Neuronal stem cell (in vitro differentiated cells): ENCODE data around the gene RCAN3.
A peak's percentile ranks its signal among the peaks of the same experiment; 100 is the strongest.
"Not testable (repeated sequence)": the region's sequence is repeated elsewhere in the genome, so short reads cannot be mapped to it uniquely, and the experiment has no call there.

ENCODE experiments used
- DNase-seq: peaks from one replicate; pipeline ENCODE4 v3.0.0-alpha.2; 2013; ENCODE audit warnings: low spot score
- H2AFZ ChIP-seq: one replicate; pipeline ENCODE4 v1.6.1; 2013; ENCODE audit warnings: mild to moderate bottlenecking, low read length, inconsistent platforms
- H2AK5ac ChIP-seq: 2 replicates; pipeline ENCODE4 v1.6.1; 2013; ENCODE audit warnings: low read depth, mild to moderate bottlenecking, inconsistent platforms, low read length, moderate library complexity, mixed read lengths
- H2BK120ac ChIP-seq: 2 replicates; pipeline ENCODE4 v1.6.1; 2013; ENCODE audit warnings: low read depth, mild to moderate bottlenecking, inconsistent platforms, low read length, moderate library complexity, mixed read lengths
- H2BK12ac ChIP-seq: one replicate; pipeline ENCODE4 v1.6.1; 2013; ENCODE audit warnings: low read length, inconsistent platforms
- H2BK15ac ChIP-seq: 2 replicates; pipeline ENCODE4 v1.6.1; 2013; ENCODE audit warnings: mild to moderate bottlenecking, low read length, inconsistent platforms, mixed read lengths
- H2BK5ac ChIP-seq: one replicate; pipeline ENCODE4 v1.6.1; 2013; ENCODE audit warnings: inconsistent platforms, mild to moderate bottlenecking, low read length, moderate library complexity
- H3K14ac ChIP-seq: one replicate; pipeline ENCODE4 v1.6.1; 2013; ENCODE audit warnings: low read length, inconsistent platforms
- H3K18ac ChIP-seq: 2 replicates; pipeline ENCODE4 v1.6.1; 2013; ENCODE audit warnings: low read length, inconsistent platforms
- H3K23ac ChIP-seq: 2 replicates; pipeline ENCODE4 v1.6.1; 2013; ENCODE audit warnings: low read depth, mild to moderate bottlenecking, mixed read lengths, low read length, inconsistent platforms; ENCODE audit not compliant: poor library complexity
- H3K27ac ChIP-seq: replicated peaks from 3 replicates; pipeline ENCODE4 v1.5.1; 2013; ENCODE audit warnings: low read length, inconsistent platforms
- H3K27me3 ChIP-seq, 3 experiments: 2 replicates each; pipeline ENCODE4 v1.6.1; 2013; ENCODE audit warnings: low read length in 3 of 3, mild to moderate bottlenecking in 2 of 3, inconsistent platforms in 1 of 3, low read depth in 1 of 3, mixed read lengths in 1 of 3, moderate library complexity in 1 of 3; ENCODE audit not compliant: control insufficient read depth in 3 of 3, insufficient read depth in 3 of 3
- H3K36me3 ChIP-seq, 2 donors: replicated peaks in 1 of 2; 2 replicates each; pipeline ENCODE4 v1.6.1; 2013; ENCODE audit warnings: low read length in 2 of 2; ENCODE audit not compliant: control insufficient read depth in 2 of 2, insufficient read depth in 2 of 2
- H3K4ac ChIP-seq: 2 replicates; pipeline ENCODE4 v1.6.1; 2013; ENCODE audit warnings: inconsistent platforms, mild to moderate bottlenecking, low read length, moderate library complexity
- H3K4me1 ChIP-seq, 2 donors: 1 replicate in 1 of 2; 2 replicates in 1 of 2; pipeline ENCODE4 v1.6.1; 2013; ENCODE audit warnings: low read length in 2 of 2, low read depth in 1 of 2; ENCODE audit not compliant: control insufficient read depth in 2 of 2, insufficient read depth in 1 of 2
- H3K4me2 ChIP-seq: one replicate; pipeline ENCODE4 v1.6.1; 2013; ENCODE audit warnings: mild to moderate bottlenecking, low read length, inconsistent platforms; ENCODE audit not compliant: insufficient read depth, poor library complexity, severe bottlenecking
- H3K4me3 ChIP-seq, 2 donors: 2 replicates each; pipeline ENCODE4 v1.5.1; 2013; ENCODE audit warnings: low read length in 2 of 2, mild to moderate bottlenecking in 2 of 2, inconsistent platforms in 1 of 2, moderate library complexity in 1 of 2
- H3K79me1 ChIP-seq: one replicate; pipeline ENCODE4 v1.6.1; 2013; ENCODE audit warnings: low read depth, mild to moderate bottlenecking, inconsistent platforms, low read length, moderate library complexity
- H3K9ac ChIP-seq: one replicate; pipeline ENCODE4 v1.6.1; 2013; ENCODE audit warnings: mild to moderate bottlenecking, low read depth, low read length, inconsistent platforms; ENCODE audit not compliant: poor library complexity
- H3K9me3 ChIP-seq, 2 donors: replicated peaks in 1 of 2; 2 replicates each; pipeline versions ENCODE3 to v1.6.1; 2013; ENCODE audit warnings: low read length in 2 of 2, mild to moderate bottlenecking in 2 of 2, inconsistent platforms in 1 of 2, low read depth in 1 of 2, mixed read lengths in 1 of 2, moderate library complexity in 1 of 2; ENCODE audit not compliant: control insufficient read depth in 2 of 2, insufficient read depth in 1 of 2
- H4K8ac ChIP-seq: one replicate; pipeline ENCODE4 v1.6.1; 2013; ENCODE audit warnings: low read depth, mild to moderate bottlenecking, inconsistent platforms, low read length, moderate library complexity
- H4K91ac ChIP-seq: one replicate; pipeline ENCODE4 v1.6.1; 2013; ENCODE audit warnings: low read length, low read depth, mild to moderate bottlenecking, inconsistent platforms; ENCODE audit not compliant: poor library complexity
- WGBS, 2 donors: extraction: QIAGEN DNeasy Blood & Tissue Kit; methylation state at CpG; one replicate each; pipeline ENCODE4 v1.1.7; 2013; ENCODE audit warnings: missing lambda C conversion rate in 2 of 2, mixed read lengths in 1 of 2; ENCODE audit not compliant: insufficient read length in 2 of 2, insufficient replicate concordance in 1 of 2; ENCODE audit errors: extremely low coverage in 2 of 2; 5-methylcytosine and 5-hydroxymethylcytosine counted together

The RCAN3 gene

DNA sequence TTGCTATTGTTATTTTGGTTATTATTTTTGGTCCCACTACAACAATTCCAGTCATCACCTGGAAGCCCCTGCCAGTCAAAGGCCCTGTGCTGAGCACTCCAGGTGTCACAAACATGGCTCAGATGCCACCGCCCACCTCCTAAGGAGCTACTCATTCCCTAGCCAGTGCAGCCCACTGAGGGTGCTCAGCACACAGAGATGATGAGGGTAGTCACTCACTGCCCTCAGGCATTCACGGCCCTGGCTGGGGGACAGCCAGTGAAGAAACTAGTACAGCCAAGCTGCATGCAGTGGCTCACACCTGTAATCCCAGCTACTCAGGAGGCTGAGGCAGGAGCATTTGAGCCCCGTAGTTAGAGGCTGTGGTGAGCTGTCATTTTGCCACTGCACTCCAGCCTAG is 44.8 kb upstream of the RCAN3 start:
- no peak for DNase-seq
- Histone ChIP-seq H2BK15ac (no peak overlapping the region), H4K8ac (no peak overlapping the region), H3K4ac (no peak overlapping the region), H3K4me1 (no peaks in the 10 kb centered on the region), H2AFZ (no peak overlapping the region), H3K27me3 (no peaks in the 10 kb centered on the region), H3K9me3 (no peaks in the 10 kb centered on the region), H3K27ac (no peak overlapping the region), H3K18ac (peak overlapping the region; percentile 76), H3K79me1 (no peaks in the 10 kb centered on the region), H3K4me2 (no peak overlapping the region), H3K23ac (peak overlapping the region; percentile 46), H2AK5ac (no peak overlapping the region), H2BK5ac (no peak overlapping the region), H4K91ac (no peak overlapping the region), H3K4me3 (no peak overlapping the region), H2BK12ac (no peak overlapping the region), H3K36me3 (no peaks in the 10 kb centered on the region), H3K14ac (no peak overlapping the region), H2BK120ac (no peak overlapping the region), H3K9ac (no peak overlapping the region)
- WGBS, 2 donors, result no CpG with 5 or more reads among the region's 3 CpGs

DNA sequence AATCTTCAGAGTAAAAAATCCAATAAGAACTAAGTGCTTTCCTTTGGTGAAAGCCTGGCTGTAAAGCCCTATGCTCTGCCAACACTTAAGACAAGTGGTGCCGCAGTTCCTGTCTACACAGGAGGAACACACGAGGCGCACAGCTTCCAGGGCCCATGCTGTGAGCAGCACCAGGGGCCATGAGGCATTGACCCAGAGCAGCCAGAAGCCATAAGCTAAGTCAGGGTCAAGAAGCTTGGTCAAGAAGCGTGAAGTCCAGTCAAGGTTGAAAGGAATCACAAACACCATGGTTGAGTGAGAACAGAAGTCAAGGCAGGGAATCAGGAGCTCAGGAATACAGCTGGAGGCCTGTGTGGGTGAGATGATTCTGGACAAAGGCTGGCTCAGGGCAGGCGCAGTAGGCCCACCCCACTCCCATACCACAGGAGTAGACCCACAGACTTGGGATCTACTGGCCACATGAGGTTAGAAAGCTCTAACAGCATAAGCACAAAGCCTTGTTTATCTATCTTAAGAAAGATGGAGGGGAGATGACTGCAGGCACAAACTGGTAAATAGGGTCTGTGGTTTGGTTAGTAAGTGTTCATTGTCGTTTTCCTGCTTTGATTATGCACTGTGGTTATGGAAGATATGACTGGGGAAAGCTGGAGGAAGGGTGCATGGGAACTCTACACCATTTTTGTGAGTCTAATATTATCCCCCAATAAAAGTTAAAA is 42.9 kb upstream of the RCAN3 start:
- Histone ChIP-seq H3K4me1 (peaks cover 3 to 4% of the 10 kb centered on the region in 2 donors), H3K36me3 (no peaks in the 10 kb centered on the region), H3K14ac (no peak overlapping the region), H3K9me3 (no peaks in the 10 kb centered on the region), H3K9ac (no peak overlapping the region), H2BK12ac (no peak overlapping the region), H3K79me1 (no peaks in the 10 kb centered on the region), H2AFZ (no peak overlapping the region), H3K23ac (no peak overlapping the region), H3K18ac (no peak overlapping the region), H2AK5ac (no peak overlapping the region), H4K8ac (no peak overlapping the region), H2BK5ac (no peak overlapping the region), H3K4ac (no peak overlapping the region), H3K27me3 (peaks cover 0 to under 1% (median 0%) of the 10 kb centered on the region in 3 experiments), H3K4me2 (no peak overlapping the region), H4K91ac (no peak overlapping the region), H2BK15ac (no peak overlapping the region), H2BK120ac (no peak overlapping the region), H3K27ac (no peak overlapping the region), H3K4me3 (peak overlapping the region in 1 of 2 donors; percentile 66)
- no CpG with 5 or more reads among the region's 6 CpGs for WGBS, 2 donors
- no peak for DNase-seq

DNA sequence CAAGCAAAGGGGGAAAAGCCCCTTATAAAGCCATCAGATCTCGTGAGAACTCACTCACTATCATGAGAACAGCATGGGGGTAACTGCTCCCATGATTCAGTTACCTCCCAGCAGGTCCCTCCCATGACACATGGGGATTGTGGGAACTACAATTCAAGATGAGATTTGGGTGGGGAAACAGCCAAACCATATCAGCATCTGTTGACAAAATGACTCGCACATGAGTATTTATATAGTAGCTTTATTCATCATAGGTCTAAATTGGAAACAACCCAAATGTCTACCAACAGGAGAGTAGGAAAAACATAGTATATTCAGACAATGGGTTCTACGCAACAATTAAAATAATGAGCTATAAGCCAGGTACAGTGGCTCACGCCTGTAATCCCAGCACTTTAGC is 40.5 kb upstream of the RCAN3 start:
- not testable (repeated sequence) for H2BK5ac ChIP-seq, H3K9me3 ChIP-seq, H3K9ac ChIP-seq, H3K4me1 ChIP-seq, H3K36me3 ChIP-seq, H2AFZ ChIP-seq, H2AK5ac ChIP-seq, H4K91ac ChIP-seq, H3K79me1 ChIP-seq, H4K8ac ChIP-seq, H3K4me2 ChIP-seq, H2BK12ac ChIP-seq, H3K14ac ChIP-seq, H3K4me3 ChIP-seq, H3K27ac ChIP-seq, H2BK15ac ChIP-seq, H3K18ac ChIP-seq, H3K27me3 ChIP-seq, H3K4ac ChIP-seq, DNase-seq, H3K23ac ChIP-seq, H2BK120ac ChIP-seq
- no CpG with 5 or more reads among the region's 4 CpGs for WGBS, 2 donors

DNA sequence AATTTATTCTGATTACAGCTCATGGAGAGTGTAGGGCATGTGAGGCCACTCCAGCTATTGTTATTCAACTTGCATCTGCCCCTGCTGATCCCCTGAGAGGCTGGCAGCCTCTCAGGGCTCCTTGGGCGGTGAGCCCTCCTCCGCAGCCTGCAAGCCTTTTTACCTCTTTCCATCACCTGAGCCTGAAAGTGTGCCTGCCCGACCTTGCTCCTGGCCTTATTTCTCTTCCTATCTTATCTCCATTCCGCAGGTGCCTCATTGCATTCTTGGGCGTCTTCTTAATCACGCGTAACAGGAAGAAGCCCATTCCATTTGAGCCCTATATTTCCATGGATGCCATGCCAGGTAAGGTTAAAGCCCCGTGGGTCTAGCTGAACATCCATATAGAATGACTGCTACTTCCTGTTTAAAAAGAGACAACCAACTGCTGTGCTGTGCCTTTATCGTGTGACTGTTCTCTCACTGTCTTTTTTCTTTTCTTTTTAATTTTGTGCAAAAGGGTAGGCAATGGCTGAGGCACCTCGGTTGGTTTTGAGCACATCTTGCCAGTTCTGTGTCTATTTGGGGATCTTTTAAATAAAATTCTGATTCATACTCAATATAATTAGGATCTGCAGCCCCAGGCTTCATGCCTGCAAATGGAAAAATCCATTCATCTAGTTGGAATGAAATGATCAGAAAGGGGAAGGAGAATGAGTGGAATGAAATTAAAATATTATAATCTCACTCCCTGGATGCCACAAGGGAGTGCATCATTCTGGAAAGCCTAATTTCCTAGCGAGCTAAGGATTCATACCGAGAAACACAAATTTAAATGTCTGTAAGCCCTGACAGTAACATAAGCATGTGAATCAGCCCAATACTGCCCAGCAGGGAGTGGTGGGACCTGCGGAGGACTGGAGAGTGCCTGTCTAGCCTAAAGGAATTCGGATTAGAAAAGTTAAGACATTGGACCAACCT is 38.6 kb upstream of the RCAN3 start:
- no peak overlapping the region for H2BK120ac ChIP-seq
- H2BK15ac ChIP-seq, result no peak overlapping the region
- no peaks in the 10 kb centered on the region for H3K9me3 ChIP-seq
- DNase-seq, result no peak
- H3K9ac ChIP-seq, result no peak overlapping the region
- H2BK12ac ChIP-seq, result no peak overlapping the region
- no CpG with 5 or more reads among the region's 14 CpGs for whole genome bisulfite sequencing, 2 donors
- no peak overlapping the region for H3K4me2 ChIP-seq
- H2AK5ac ChIP-seq, result no peak overlapping the region
- H3K23ac ChIP-seq, result no peak overlapping the region
- H3K18ac ChIP-seq, result no peak overlapping the region
- H3K36me3 ChIP-seq, result no peaks in the 10 kb centered on the region
- H3K27me3 ChIP-seq, result peaks cover 0 to 5% (median 0%) of the 10 kb centered on the region in 3 experiments
- no peak overlapping the region for H3K27ac ChIP-seq
- peaks cover 3 to 7% of the 10 kb centered on the region in 2 donors for H3K4me1 ChIP-seq
- no peak overlapping the region for H3K14ac ChIP-seq
- H3K4me3 ChIP-seq, result no peak overlapping the region
- H2BK5ac ChIP-seq, result no peak overlapping the region
- H2AFZ ChIP-seq, result no peak overlapping the region
- H4K91ac ChIP-seq, result no peak overlapping the region
- H3K79me1 ChIP-seq, result no peaks in the 10 kb centered on the region
- H4K8ac ChIP-seq, result no peak overlapping the region
- no peak overlapping the region for H3K4ac ChIP-seq
